Prostate gland (tissue), 2 donors: Measurements from ENCODE around the gene CEP250. TPM values are rescaled to one million over a fixed set of nuclear protein-coding genes. Genes with fewer than 3 reads are reported as not detected.

Experiments used
- DNase-seq: peaks from one replicate; pipeline ENCODE4 v3.0.0-alpha.2; 2019; ENCODE audit warnings: low spot score
- H3K27ac ChIP-seq, 2 donors: fragments of 200-600 bp; sonication (generic); 2 replicates each; pipeline ENCODE4 v1.5.1; 2017 to 2019
- H3K27me3 ChIP-seq: fragments of 200-600 bp; sonication (generic); replicated peaks from 2 replicates; pipeline ENCODE4 v1.5.1; 2019; ENCODE audit not compliant: insufficient read depth
- H3K36me3 ChIP-seq, 2 donors: fragments of 200-600 bp; sonication (generic); 1 replicate in 1 of 2; 2 replicates in 1 of 2; pipeline versions ENCODE4 v1.5.1 to v1.8.1; 2017 to 2019
- H3K4me1 ChIP-seq: fragments of 200-600 bp; sonication (generic); replicated peaks from 2 replicates; pipeline ENCODE4 v1.5.1; 2019
- H3K4me3 ChIP-seq, 2 donors: fragments of 200-600 bp; sonication (generic); 2 replicates each; pipeline ENCODE4 v1.5.1; 2017 to 2019
- H3K9me3 ChIP-seq: fragments of 200-600 bp; sonication (generic); 2 replicates; pipeline ENCODE4 v1.5.1; 2017
- CTCF ChIP-seq, 4 experiments: fragments of 200-600 bp in 2 of 4; fragments of 450-650 bp in 2 of 4; sonication (generic) in 2 of 4; IDR thresholded peaks; 1 replicate in 3 of 4; 2 replicates in 1 of 4; pipeline ENCODE4 v1.5.1; 2016 to 2019; ENCODE audit warnings: antibody characterized with exemption in 4 of 4, mild to moderate bottlenecking in 2 of 4, moderate library complexity in 2 of 4
- POLR2A ChIP-seq: fragments of 450-650 bp; IDR thresholded peaks from one replicate; pipeline ENCODE4 v1.6.1; 2016; ENCODE audit warnings: antibody characterized with exemption, mild to moderate bottlenecking
- POLR2AphosphoS5 ChIP-seq: sonication (generic); formaldehyde crosslinking; IDR thresholded peaks from one replicate; pipeline ENCODE4 v1.6.1; 2017; ENCODE audit warnings: antibody characterized with exemption
- WGBS: methylation state at CpG from one replicate; pipeline ENCODE4 v1.1.5; 2018; 5-methylcytosine and 5-hydroxymethylcytosine counted together
- intact Hi-C: fragments of 100-400 bp; cut with DNase I; formaldehyde crosslinking; loops from one replicate; pipeline ENCODE4 v1.14.2; 2022
- total RNA-seq, 2 donors: library from RNA; depleted of rRNA; stranded (reverse); fragments of >200 nt; gene quantifications; one replicate each; pipeline ENCODE4 v1.1.0, GENCODE V29; 2016

Gene CEP250
- total RNA-seq, 2 donors from 2014 or later = 35.2 to 36.9 TPM

GRCh38 chr20:35434085-35435005 is 21.1 kb upstream of the CEP250 start:
- H3K36me3 ChIP-seq = no peaks in the 10 kb centered on the region
- DNase-seq = no peak
- intact Hi-C loops = no loop called here
- H3K27ac ChIP-seq = no peak overlapping the region
- peaks cover 2% of the 10 kb centered on the region for H3K4me1 ChIP-seq
- H3K27me3 ChIP-seq = no peaks in the 10 kb centered on the region
- H3K9me3 ChIP-seq = no peaks in the 10 kb centered on the region
- TF ChIP-seq POLR2A = no peak
- no peak for TF ChIP-seq CTCF (IDR thresholded peaks at IDR 0.05)
- TF ChIP-seq POLR2AphosphoS5 = no peak
- no peak overlapping the region for H3K4me3 ChIP-seq
- WGBS = 86% methylated on average over 53 of the region's 53 CpGs

- no peak for DNase-seq
- H3K4me3 ChIP-seq = no peak overlapping the region
- no peaks in the 10 kb centered on the region for H3K9me3 ChIP-seq
- intact Hi-C loops = no loop called here
- TF ChIP-seq POLR2A = no peak
- peaks cover 2% of the 10 kb centered on the region for H3K4me1 ChIP-seq
- WGBS = 71% methylated on average over 4 of the region's 4 CpGs
- H3K27ac ChIP-seq = no peak overlapping the region
- no peaks in the 10 kb centered on the region for H3K36me3 ChIP-seq
- H3K27me3 ChIP-seq = no peaks in the 10 kb centered on the region
Observed at GRCh38 chr20:35436177-35436573, 19.2 kb upstream of the CEP250 start.

- no peak overlapping the region for H3K4me3 ChIP-seq
- intact Hi-C loops = no loop called here
Observed at GRCh38 chr20:35437599-35437998, 17.8 kb upstream of the CEP250 start.

GRCh38 chr20:35443003-35443402 is 12.4 kb upstream of the CEP250 start:
- intact Hi-C loops = no loop called here
- H3K36me3 ChIP-seq = no peaks in the 10 kb centered on the region

More at GRCh38 chr20:35437599-35437998, 17.8 kb upstream of the CEP250 start:
- Histone ChIP-seq H3K4me1 (peaks cover 2% of the 10 kb centered on the region), H3K9me3 (no peaks in the 10 kb centered on the region), H3K36me3 (no peaks in the 10 kb centered on the region), H3K27ac (peak overlapping the region; percentile 38 to 54), H3K27me3 (no peaks in the 10 kb centered on the region)
- DNase-seq = no peak
- WGBS = 50% methylated on average over 8 of the region's 8 CpGs
- no peak for TF ChIP-seq POLR2A
- TF ChIP-seq CTCF (IDR thresholded peaks at IDR 0.05) = no peak
- no peak for TF ChIP-seq POLR2AphosphoS5

GRCh38 chr20:35444226-35444625 is 11.2 kb upstream of the CEP250 start:
- no peak overlapping the region for H3K27ac ChIP-seq
- intact Hi-C loops = no loop called here
- TF ChIP-seq POLR2AphosphoS5 = no peak
- TF ChIP-seq POLR2A = no peak
- DNase-seq = no peak
- H3K27me3 ChIP-seq = no peaks in the 10 kb centered on the region
- no peaks in the 10 kb centered on the region for H3K36me3 ChIP-seq
- no peaks in the 10 kb centered on the region for H3K4me1 ChIP-seq
- WGBS = 83% methylated on average over 2 of the region's 2 CpGs
- H3K4me3 ChIP-seq = no peak overlapping the region
- no peaks in the 10 kb centered on the region for H3K9me3 ChIP-seq

More at GRCh38 chr20:35443003-35443402, 12.4 kb upstream of the CEP250 start:
- no peak overlapping the region for H3K27ac ChIP-seq
- H3K27me3 ChIP-seq = no peaks in the 10 kb centered on the region
- DNase-seq = no peak
- H3K4me1 ChIP-seq = peaks cover 2% of the 10 kb centered on the region
- TF ChIP-seq POLR2AphosphoS5 (peak; percentile 67), CTCF (IDR thresholded peaks at IDR 0.05) (no peak), POLR2A (no peak)
- H3K9me3 ChIP-seq = no peaks in the 10 kb centered on the region
- 17% methylated on average over 6 of the region's 6 CpGs for WGBS
- no peak overlapping the region for H3K4me3 ChIP-seq
